ENCODE measurements around the gene NLRP7. TPM values are rescaled to one million over a fixed set of nuclear protein-coding genes. Genes with fewer than 3 reads are reported as not detected.

NLRP7 gene
- polyA plus RNA-seq: not detected in 2 replicates

DNA sequence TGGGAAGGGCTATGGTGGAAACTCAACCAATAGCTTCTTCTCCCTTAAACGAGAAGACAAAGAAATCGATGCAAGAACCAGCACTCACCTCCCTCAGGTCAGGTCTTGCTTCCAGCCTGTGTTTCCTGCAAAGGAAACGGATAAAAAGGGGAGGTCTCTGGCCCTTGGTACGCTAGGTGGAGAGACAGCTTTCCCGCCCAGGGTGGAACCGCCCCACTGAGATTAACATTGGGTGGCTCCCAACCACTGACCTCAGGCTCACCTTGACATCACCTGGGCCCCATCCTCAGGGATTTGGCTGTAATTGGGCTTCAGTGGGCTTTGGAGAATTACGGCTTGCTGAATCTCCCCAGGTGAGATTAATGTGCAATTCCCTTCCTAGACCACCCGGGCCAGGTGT is at the start of gene NLRP7:
TSS of gene NLRP7 (minus strand) at position 150 of the 400 bp plus-strand sequence.

DNA sequence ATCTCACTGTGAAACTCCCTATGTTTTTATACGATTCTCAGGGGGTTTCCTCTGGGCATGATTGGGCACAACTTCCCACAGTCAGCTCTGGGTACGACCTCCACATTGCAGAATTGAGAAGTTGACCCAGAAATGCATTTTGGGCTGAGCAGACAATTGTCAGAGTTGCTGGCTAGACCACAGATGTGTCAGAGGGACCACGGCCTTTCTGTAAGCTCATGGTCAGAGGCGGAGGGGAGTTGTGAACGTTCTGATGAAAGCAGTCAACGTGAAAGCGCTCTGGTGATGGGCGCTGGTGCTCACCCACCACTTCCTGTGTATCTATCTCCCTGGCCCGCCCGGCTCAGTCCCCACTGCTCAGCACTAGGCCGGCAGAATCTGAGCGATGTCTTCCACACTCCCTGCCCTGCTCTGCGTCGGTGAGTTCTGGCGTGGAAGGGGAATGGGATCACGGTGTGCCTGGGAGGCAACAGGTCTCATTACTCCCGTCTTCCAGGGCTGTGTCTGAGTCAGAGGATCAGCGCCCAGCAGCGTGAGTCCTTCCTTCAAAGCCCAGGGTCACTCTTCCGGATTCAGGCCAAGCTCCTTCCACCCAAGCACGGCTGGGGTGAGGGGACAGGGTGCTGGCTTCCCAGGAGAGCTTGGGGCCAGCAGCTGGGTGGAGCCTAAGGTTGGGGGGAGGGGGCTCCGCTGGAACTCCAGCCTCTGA is 41.4 kb downstream of the NLRP7 start, which contains the start of gene NCR1:
TSS of gene NCR1 (plus strand) at position 346 of the 709 bp plus-strand sequence. CDS start at position 386, 40 bp downstream.

DNA sequence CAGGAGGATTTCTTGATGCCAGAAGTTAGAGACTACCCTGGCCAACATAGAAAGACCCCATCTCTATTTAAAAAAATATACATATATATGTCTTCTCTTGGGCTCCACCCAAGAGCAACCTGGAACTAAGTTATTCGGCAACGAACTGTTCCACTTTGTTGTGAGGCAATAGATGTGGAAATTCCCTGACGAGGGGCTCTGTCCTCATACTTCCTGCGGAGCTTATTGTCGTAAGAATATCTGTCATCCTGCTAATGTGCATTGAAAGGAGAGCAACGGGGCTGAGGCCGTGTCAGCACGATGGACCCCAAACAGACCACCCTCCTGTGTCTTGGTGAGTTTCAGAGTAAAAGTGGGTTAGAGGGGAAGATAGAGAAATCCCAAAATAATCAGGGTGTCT is 73.3 kb downstream of the NLRP7 start, which contains the start of gene FCAR:
TSS of gene FCAR (plus strand) at position 246 of the 400 bp plus-strand sequence. CDS start at position 301, 55 bp downstream.

Other genes with a start within 250 kb of the NLRP7 start
- gene KIR3DL3, start 223.1 kb downstream of the NLRP7 start, polyA plus RNA-seq: not detected in 2 replicates
- not detected in 2 replicates for gene KIR2DL3, start 209.0 kb downstream of the NLRP7 start, polyA plus RNA-seq
- gene KIR2DL1, start 177.7 kb downstream of the NLRP7 start, polyA plus RNA-seq: not detected in 2 replicates
- not detected in 2 replicates for gene KIR2DL4, start 143.9 kb downstream of the NLRP7 start, polyA plus RNA-seq
- not detected in 2 replicates for gene KIR3DL1, start 131.1 kb downstream of the NLRP7 start, polyA plus RNA-seq
- gene KIR2DS4, start 114.9 kb downstream of the NLRP7 start, polyA plus RNA-seq: not detected in 2 replicates
- gene KIR3DL2, start 97.1 kb downstream of the NLRP7 start, polyA plus RNA-seq: not detected in 2 replicates
- not detected in 2 replicates for gene FCAR, start 73.3 kb downstream of the NLRP7 start, polyA plus RNA-seq
- gene NCR1, start 41.4 kb downstream of the NLRP7 start, polyA plus RNA-seq: not detected in 2 replicates
- gene NLRP2, start 18.8 kb upstream of the NLRP7 start, polyA plus RNA-seq: 0.27 TPM in 1 of 2 replicates, not detected in the other
- 0.60 and 1.1 TPM in 2 replicates for gene GP6, start 90.7 kb upstream of the NLRP7 start, polyA plus RNA-seq
- gene RDH13, start 115.6 kb upstream of the NLRP7 start, polyA plus RNA-seq: 3.8 and 5.6 TPM in 2 replicates
- gene EPS8L1, start 128.3 kb upstream of the NLRP7 start, polyA plus RNA-seq: 3.7 TPM in 1 of 2 replicates, not detected in the other
- gene PPP1R12C, start 170.1 kb upstream of the NLRP7 start, polyA plus RNA-seq: 7.8 and 8.1 TPM in 2 replicates
- 84.0 and 98.2 TPM in 2 replicates for gene TNNT1, start 201.7 kb upstream of the NLRP7 start, polyA plus RNA-seq
- not detected in 2 replicates for gene TNNI3, start 210.2 kb upstream of the NLRP7 start, polyA plus RNA-seq
- 0.99 TPM in 1 of 2 replicates, not detected in the other for gene DNAAF3, start 219.1 kb upstream of the NLRP7 start, polyA plus RNA-seq
- 2.6 and 7.5 TPM in 2 replicates for gene SYT5, start 232.8 kb upstream of the NLRP7 start, polyA plus RNA-seq